Mucosa of rectum (tissue), 2 donors: Measurements from ENCODE around the gene MYH14.
A peak's percentile ranks its signal among the peaks of the same experiment; 100 is the strongest.

ENCODE experiments used
- H3K27ac ChIP-seq, 2 donors: one replicate each; pipeline ENCODE4 v1.7.0; 2013; ENCODE audit warnings: inconsistent platforms in 2 of 2, low read depth in 2 of 2, low read length in 2 of 2
- H3K27me3 ChIP-seq, 2 donors: one replicate each; pipeline ENCODE4 v1.7.0; 2013; ENCODE audit warnings: low read length in 2 of 2; ENCODE audit not compliant: control insufficient read depth in 2 of 2, insufficient read depth in 2 of 2
- H3K36me3 ChIP-seq, 2 donors: one replicate each; pipeline ENCODE4 v1.7.0; 2013; ENCODE audit warnings: low read length in 2 of 2; ENCODE audit not compliant: control insufficient read depth in 2 of 2, insufficient read depth in 2 of 2
- H3K4me1 ChIP-seq, 2 donors: one replicate each; pipeline ENCODE4 v1.7.0; 2013; ENCODE audit warnings: low read length in 2 of 2, mild to moderate bottlenecking in 1 of 2; ENCODE audit not compliant: control insufficient read depth in 2 of 2, insufficient read depth in 2 of 2
- H3K4me3 ChIP-seq, 2 donors: one replicate each; pipeline ENCODE4 v1.7.0; 2013; ENCODE audit warnings: low read length in 2 of 2
- H3K9ac ChIP-seq, 2 donors: one replicate each; pipeline ENCODE4 v1.7.0; 2013; ENCODE audit warnings: low read length in 2 of 2, low read depth in 1 of 2, mild to moderate bottlenecking in 1 of 2
- H3K9me3 ChIP-seq, 2 donors: one replicate each; pipeline ENCODE4 v1.7.0; 2013; ENCODE audit warnings: low read length in 2 of 2; ENCODE audit not compliant: control insufficient read depth in 2 of 2
- donor health status: healthy.
- donor health status: Normal muscosa, but diverticular disease.

The MYH14 gene

DNA sequence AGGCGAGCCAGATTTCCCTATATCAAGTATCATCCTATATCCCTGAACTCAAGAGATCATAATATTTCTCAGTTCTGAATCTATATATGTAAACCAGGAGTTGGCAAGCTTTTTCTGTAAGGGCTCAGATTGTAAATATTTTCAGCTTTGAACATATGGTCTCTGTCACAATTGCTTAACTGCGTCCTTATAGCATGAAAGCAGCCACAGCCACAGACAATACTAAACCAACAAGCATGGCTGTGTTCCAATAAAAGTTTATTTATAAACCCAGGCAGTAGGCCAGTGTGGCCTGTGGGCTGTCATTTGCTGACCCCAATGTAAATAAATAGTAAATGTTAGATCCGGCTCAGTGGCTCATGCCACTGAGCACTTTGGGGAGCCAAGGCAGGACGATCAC, 12.2 kb upstream of the MYH14 start:
- Histone ChIP-seq H3K4me1 (peaks cover 13 to 21% of the 10 kb centered on the region in 2 donors), H3K27me3 (no peaks in the 10 kb centered on the region), H3K9ac (peak overlapping the region; percentile 24 to 71), H3K9me3 (no peaks in the 10 kb centered on the region), H3K4me3 (peak overlapping the region; percentile 46 to 56), H3K27ac (peak overlapping the region; percentile 98 to 99), H3K36me3 (peaks cover 0 to 13% of the 10 kb centered on the region in 2 donors)

DNA sequence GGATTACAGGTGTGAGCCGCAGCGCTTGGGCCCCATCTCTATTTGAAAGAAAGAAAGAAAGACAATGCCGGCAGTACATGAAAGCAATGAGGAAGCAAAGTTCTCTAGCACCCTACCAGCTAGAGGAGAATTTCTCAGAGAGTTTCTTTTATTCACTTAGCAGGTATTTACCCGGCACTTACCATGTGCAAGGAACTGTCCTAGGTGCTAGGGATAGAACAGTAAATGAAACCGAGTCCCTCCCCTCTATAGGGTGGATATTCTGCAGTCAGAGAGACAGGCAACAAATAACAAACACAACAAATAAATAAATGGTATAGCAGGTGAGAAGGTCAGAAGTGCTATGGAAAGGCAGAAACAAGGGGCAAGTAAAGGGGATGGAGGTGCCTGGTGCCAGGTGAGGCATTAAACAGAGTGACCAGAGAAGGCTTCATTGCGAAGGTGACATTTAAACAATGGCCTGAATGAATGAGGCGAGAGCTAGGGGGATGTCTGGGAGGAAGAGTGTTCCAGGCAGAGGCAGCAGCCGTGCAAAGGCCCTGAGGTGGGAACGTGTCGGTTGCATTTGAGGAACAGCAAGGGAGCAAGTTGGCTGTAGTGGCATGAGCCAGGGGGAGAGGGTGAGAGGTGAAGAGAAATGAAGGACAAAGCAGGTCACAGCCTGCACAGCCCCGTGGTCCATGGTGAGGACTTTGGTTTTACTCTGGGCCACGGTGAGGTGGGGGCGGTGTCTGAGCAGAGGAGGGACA, 10.8 kb upstream of the MYH14 start:
- Histone ChIP-seq H3K27me3 (no peaks in the 10 kb centered on the region), H3K9me3 (no peaks in the 10 kb centered on the region), H3K4me3 (no peak overlapping the region), H3K4me1 (peaks cover 13 to 27% of the 10 kb centered on the region in 2 donors), H3K9ac (no peak overlapping the region), H3K36me3 (peaks cover 2 to 13% of the 10 kb centered on the region in 2 donors), H3K27ac (peak overlapping the region in 1 of 2 donors; percentile 2)

DNA sequence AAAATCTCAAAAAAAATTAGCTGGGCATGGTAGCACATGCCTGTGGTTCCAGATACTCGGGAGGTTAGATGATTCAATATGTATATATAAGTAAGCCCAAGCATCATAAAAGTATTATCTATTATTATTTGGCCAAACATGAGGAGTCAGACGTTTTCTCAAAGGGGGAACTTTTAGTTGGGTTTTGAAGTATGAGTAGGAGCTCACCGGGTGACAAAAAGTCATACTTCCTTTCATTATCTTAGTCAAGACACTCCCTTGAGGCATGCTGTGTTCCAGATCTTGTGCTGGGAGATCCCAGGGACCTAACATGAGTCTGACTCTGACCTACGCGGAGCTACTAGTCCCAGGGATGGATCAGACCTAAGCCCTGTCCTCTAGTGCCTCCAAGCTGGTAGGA, 8.2 kb upstream of the MYH14 start:
- Histone ChIP-seq H3K4me3 (no peak overlapping the region), H3K27me3 (no peaks in the 10 kb centered on the region), H3K36me3 (peaks cover 2 to 15% of the 10 kb centered on the region in 2 donors), H3K9me3 (no peaks in the 10 kb centered on the region), H3K27ac (no peak overlapping the region), H3K9ac (no peak overlapping the region), H3K4me1 (peaks cover 10 to 22% of the 10 kb centered on the region in 2 donors)

DNA sequence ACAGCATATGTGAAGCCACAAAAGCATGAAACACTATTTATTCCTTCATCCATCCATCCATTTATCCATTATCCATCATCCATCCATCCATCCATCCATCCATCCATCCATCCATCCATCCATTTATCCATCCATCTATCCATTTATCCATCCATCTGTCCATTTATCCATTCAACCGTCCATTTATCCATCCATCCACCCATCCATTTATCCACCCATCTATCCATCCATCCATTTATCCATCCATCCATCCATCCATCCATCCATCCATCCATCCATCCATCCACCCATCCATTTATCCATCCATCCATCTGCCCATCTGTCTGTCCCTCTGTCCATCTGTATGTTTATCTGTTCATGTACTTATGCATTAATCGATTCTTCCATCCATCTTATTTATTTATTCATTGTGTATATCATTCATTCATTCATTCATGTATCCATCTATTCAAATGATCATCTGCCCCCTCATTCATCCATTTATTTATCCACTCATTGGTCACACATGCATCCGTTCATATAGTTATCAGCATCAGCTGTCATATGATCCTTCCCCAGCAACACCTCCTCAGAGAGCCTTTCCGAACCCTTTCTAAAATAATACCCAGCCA, 7.0 kb upstream of the MYH14 start:
- peaks cover 2 to 15% of the 10 kb centered on the region in 2 donors for H3K36me3 ChIP-seq
- no peak overlapping the region for H3K9ac ChIP-seq
- no peaks in the 10 kb centered on the region for H3K27me3 ChIP-seq
- H3K9me3 ChIP-seq: no peaks in the 10 kb centered on the region
- H3K4me3 ChIP-seq: no peak overlapping the region
- no peak overlapping the region for H3K27ac ChIP-seq
- H3K4me1 ChIP-seq: peaks cover 6 to 16% of the 10 kb centered on the region in 2 donors

DNA sequence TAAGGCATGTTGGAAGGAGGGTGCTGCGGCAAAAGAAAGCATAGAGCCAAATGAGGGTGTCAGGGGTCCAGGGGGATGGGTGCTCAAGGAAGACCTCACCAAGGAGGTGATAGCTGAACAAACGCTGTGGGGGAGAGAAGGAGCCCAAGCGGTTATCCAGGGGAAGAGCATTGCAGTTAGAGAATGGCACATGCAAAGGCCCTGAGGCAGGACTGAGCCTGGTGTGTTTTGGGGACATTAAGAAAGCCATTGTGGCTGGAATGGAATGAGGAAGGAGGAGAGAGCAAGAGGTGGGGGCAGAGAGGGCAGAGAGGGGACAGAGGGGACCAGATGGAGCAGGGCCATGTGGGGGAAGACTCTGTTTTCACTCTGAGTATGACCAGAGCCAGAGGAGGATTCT, 6.1 kb upstream of the MYH14 start:
- Histone ChIP-seq H3K36me3 (peaks cover 2 to 15% of the 10 kb centered on the region in 2 donors), H3K9me3 (no peaks in the 10 kb centered on the region), H3K27me3 (no peaks in the 10 kb centered on the region), H3K9ac (no peak overlapping the region), H3K27ac (no peak overlapping the region), H3K4me3 (no peak overlapping the region), H3K4me1 (peaks cover 0 to 10% of the 10 kb centered on the region in 2 donors)

DNA sequence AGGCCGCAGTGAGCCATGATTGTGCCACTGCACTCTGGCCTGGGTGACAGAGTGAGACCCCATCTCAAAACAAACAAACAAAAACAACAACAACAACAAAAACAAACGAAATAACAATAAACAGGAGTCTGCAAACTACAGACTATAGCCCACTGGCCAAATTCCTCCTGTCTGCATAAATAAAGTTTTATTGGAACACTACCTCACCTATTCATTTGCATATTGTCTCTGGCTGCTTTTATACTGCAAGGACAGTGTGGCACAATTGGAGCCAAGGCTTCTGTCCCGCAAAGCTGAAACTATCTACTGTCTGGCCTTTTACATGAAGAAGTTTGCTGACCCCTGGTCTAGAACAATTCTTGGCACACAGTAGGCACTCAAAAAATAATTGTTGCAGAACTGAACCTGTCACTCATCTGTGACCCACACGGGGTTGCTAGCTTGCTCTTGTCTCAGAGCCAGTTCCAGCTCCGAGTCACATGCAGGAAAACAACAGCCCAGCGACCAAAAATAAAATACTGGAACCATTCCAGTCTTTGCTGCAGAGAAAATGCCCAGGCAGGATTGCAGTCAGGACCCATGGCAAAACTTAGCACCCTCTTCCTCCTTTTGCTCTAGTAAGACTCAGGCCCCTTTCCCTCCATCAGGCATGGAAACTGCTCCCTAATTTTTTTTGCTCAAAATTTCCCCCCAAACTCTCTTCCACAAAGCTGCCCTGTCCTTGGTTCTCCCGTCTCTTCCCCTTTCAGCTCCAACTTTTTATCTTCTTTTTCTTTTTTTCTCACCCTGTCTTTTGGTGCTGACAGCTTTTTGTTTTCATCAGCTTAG, 4.8 kb upstream of the MYH14 start:
- no peaks in the 10 kb centered on the region for H3K27me3 ChIP-seq
- H3K9ac ChIP-seq: no peak overlapping the region
- peaks cover 0 to 13% of the 10 kb centered on the region in 2 donors for H3K4me1 ChIP-seq
- H3K9me3 ChIP-seq: no peaks in the 10 kb centered on the region
- H3K27ac ChIP-seq: no peak overlapping the region
- peaks cover 2 to 12% of the 10 kb centered on the region in 2 donors for H3K36me3 ChIP-seq
- H3K4me3 ChIP-seq: no peak overlapping the region

DNA sequence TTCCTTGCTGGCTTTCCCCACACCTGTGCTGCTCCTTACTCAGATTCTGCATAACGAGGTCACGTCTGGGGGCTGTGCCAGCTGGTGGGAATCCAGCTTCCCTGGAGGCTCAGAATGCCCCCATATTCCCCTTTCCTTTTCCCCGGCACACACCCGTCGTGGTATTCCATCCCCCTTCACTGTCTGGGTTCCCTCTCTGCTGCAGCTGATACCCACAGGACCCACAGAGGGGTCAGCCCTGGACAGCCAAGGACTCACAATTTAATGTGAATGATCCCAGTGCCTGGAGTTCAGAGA, 4.2 kb upstream of the MYH14 start:
- Histone ChIP-seq H3K27ac (no peak overlapping the region), H3K9ac (no peak overlapping the region)

DNA sequence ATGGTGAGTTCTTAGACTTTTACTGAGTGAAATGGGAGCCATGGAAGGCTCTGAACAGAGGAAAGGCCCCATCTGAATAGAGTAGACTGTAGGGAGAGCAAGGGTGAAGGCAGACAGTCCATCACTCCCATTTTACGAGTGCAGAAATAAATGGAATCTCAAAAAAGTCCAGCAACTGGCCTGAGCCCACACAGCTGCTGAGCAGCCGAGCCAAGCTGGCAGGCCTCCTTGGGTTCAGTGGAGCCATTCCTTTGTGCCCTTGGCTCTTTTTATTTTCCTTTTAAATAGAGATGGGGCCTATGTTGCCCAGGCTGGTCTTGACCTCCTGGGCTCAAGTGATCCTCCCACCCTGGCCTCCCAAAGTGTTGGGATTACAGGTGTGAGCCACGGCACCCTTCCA, 1.0 kb upstream of the MYH14 start:
- Histone ChIP-seq H3K4me3 (no peak overlapping the region), H3K36me3 (peaks cover 1 to 2% of the 10 kb centered on the region in 2 donors), H3K27me3 (peaks cover 3% of the 10 kb centered on the region in 2 donors), H3K4me1 (peaks cover 17 to 36% of the 10 kb centered on the region in 2 donors), H3K9me3 (no peaks in the 10 kb centered on the region), H3K9ac (no peak overlapping the region), H3K27ac (no peak overlapping the region)

More for the DNA sequence above, 4.2 kb upstream of the MYH14 start:
- peaks cover 0 to 18% of the 10 kb centered on the region in 2 donors for H3K4me1 ChIP-seq
- peaks cover 2 to 3% of the 10 kb centered on the region in 2 donors for H3K27me3 ChIP-seq
- H3K9me3 ChIP-seq: no peaks in the 10 kb centered on the region
- H3K36me3 ChIP-seq: peaks cover 2 to 12% of the 10 kb centered on the region in 2 donors
- no peak overlapping the region for H3K4me3 ChIP-seq

DNA sequence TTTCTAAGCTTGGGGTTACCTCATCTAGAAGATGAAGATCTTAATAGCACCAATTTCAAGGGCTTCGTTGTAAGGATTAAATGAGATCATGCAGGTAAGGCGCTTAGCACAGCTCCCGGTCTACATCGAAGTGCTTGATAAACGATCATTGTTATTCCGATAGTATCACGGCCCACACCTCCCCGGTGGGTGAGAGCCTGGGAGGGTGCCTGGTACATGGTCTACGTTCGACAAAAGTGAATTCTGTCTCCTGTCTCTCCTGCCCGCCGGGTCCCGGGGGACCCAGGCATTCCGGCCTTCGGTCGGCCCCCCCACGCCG, 501 bp upstream of the MYH14 start:
- Histone ChIP-seq H3K9ac (no peak overlapping the region), H3K4me1 (peaks cover 20 to 35% of the 10 kb centered on the region in 2 donors), H3K27me3 (peaks cover 3% of the 10 kb centered on the region in 2 donors), H3K4me3 (peak overlapping the region in 1 of 2 donors; percentile 16), H3K27ac (peak overlapping the region in 1 of 2 donors; percentile 15), H3K36me3 (peaks cover 0 to 2% of the 10 kb centered on the region in 2 donors), H3K9me3 (no peaks in the 10 kb centered on the region)

DNA sequence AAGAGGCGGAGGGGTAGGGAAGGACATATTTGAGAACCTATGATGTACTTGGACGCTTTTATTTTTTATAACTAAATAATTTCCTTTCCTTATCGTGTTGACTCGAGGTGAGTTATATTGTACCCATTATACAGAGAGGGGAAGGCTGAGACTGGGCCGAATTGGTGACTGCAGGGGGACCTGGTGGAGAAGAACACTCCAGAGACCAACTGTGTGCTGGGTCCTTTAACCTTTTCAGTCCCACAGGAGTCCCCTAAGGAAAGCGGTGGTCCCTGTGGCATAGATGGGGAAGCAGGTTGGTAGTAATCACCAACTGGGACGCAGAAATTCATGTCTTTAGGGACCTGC, 633 bp downstream of the MYH14 start:
- H3K9ac ChIP-seq: peak overlapping the region; percentile 24 to 78
- H3K27ac ChIP-seq: peak overlapping the region; percentile 98 to 100

More for the DNA sequence above, 633 bp downstream of the MYH14 start:
- Histone ChIP-seq H3K4me3 (peak overlapping the region; percentile 45 to 50), H3K36me3 (peaks cover 0 to 2% of the 10 kb centered on the region in 2 donors), H3K4me1 (peaks cover 20 to 31% of the 10 kb centered on the region in 2 donors), H3K27me3 (peaks cover 3% of the 10 kb centered on the region in 2 donors), H3K9me3 (no peaks in the 10 kb centered on the region)
